Endodermal cell (in vitro differentiated cells): ENCODE data around the gene SELE. TPM values are rescaled to one million over a fixed set of nuclear protein-coding genes. Genes with fewer than 3 reads are reported as not detected.

Source experiments
- DNase-seq: peaks from one replicate; pipeline ENCODE4 v3.0.0-alpha.2; 2017
- H3K27ac ChIP-seq: 2 replicates; pipeline ENCODE4 v1.5.1; 2013; ENCODE audit warnings: mild to moderate bottlenecking, low read depth, low read length, moderate library complexity
- H3K27me3 ChIP-seq: 2 replicates; pipeline ENCODE4 v1.6.1; 2013; ENCODE audit warnings: mild to moderate bottlenecking, low read length, moderate library complexity; ENCODE audit not compliant: insufficient read depth, control insufficient read depth, poor library complexity, severe bottlenecking
- H3K36me3 ChIP-seq: 2 replicates; pipeline ENCODE4 v1.7.0; 2013; ENCODE audit warnings: mild to moderate bottlenecking, low read length, moderate library complexity; ENCODE audit not compliant: control insufficient read depth, insufficient read depth
- H3K4me1 ChIP-seq: one replicate; pipeline ENCODE4 v1.7.0; 2013; ENCODE audit warnings: low read length; ENCODE audit not compliant: control insufficient read depth, insufficient read depth
- H3K4me3 ChIP-seq: 2 replicates; pipeline ENCODE4 v1.5.1; 2013; ENCODE audit warnings: mild to moderate bottlenecking, low read length, moderate library complexity
- H3K9ac ChIP-seq: 2 replicates; pipeline ENCODE4 v1.6.1; 2013; ENCODE audit warnings: mild to moderate bottlenecking, low read length, moderate library complexity; ENCODE audit not compliant: poor library complexity, severe bottlenecking; ENCODE audit errors: extremely low read depth
- H3K9me3 ChIP-seq: 2 replicates; pipeline ENCODE4 v1.6.1; 2013; ENCODE audit warnings: mild to moderate bottlenecking, low read length, moderate library complexity; ENCODE audit not compliant: control insufficient read depth
- H3K27ac Mint-ChIP-seq: 2 replicates; pipeline ENCODE4 v1.8.0; 2020; ENCODE audit warnings: mixed read lengths
- H3K27me3 Mint-ChIP-seq: 2 replicates; pipeline ENCODE4 v1.8.0; 2021; ENCODE audit warnings: mild to moderate bottlenecking, mixed read lengths; ENCODE audit not compliant: insufficient read depth
- H3K36me3 Mint-ChIP-seq: 2 replicates; pipeline ENCODE4 v1.8.0; 2020; ENCODE audit warnings: low read depth, mixed read lengths
- H3K4me1 Mint-ChIP-seq: 2 replicates; pipeline ENCODE4 v1.8.0; 2020; ENCODE audit warnings: mixed read lengths
- H3K4me3 Mint-ChIP-seq: 2 replicates; pipeline ENCODE4 v1.8.0; 2020; ENCODE audit warnings: mild to moderate bottlenecking, moderate library complexity, mixed read lengths
- H3K9me3 Mint-ChIP-seq: 2 replicates; pipeline ENCODE4 v1.8.0; 2020; ENCODE audit warnings: mild to moderate bottlenecking, mixed read lengths
- WGBS, 2 experiments: methylation state at CpG; one replicate each; pipeline versions ENCODE4 v1.1.5 to v1.1.7; 2013; ENCODE audit warnings: missing lambda C conversion rate in 2 of 2, mixed read lengths in 1 of 2; ENCODE audit not compliant: insufficient coverage in 1 of 2, insufficient read length in 1 of 2; 5-methylcytosine and 5-hydroxymethylcytosine counted together
- total RNA-seq, 2 donors: library from RNA; stranded (reverse); fragmentation: NEBNext Ultra II Directional in 1 of 2; extraction: Animal tissue kit (Norgen Biotek cat#: 25700) in 1 of 2; gene quantifications; 2 replicates in 1 of 2; 3 replicates in 1 of 2; pipeline ENCODE4 v1.2.1, GENCODE V29; 2021
- TF ChIP-seq, protein P1 (sequence below): fragments of 200-600 bp; sonication (generic); conservative IDR thresholded peaks from 2 replicates; pipeline ENCODE4 v1.5.0; 2021; ENCODE audit warnings: antibody characterized with exemption, mild to moderate bottlenecking

The SELE gene
- total RNA-seq, 2 donors from 2014 or later = not detected

- peaks cover 6% of the 10 kb centered on the region for H3K27me3 Mint-ChIP-seq
- 89 to 100% methylated on average over 1 to 3 of the region's 3 CpGs for WGBS, 2 experiments
- no peaks in the 10 kb centered on the region for H3K4me1 ChIP-seq
Measured at GRCh38 chr1:169699707-169700106, 34.2 kb downstream of the SELE start.

GRCh38 chr1:169698976-169699375 is 34.9 kb downstream of the SELE start:
- 89 to 92% methylated on average over 2 to 3 of the region's 3 CpGs for WGBS, 2 experiments
- no peaks in the 10 kb centered on the region for H3K9me3 Mint-ChIP-seq

More at GRCh38 chr1:169699707-169700106, 34.2 kb downstream of the SELE start:
- H3K27me3 ChIP-seq = peaks cover 4% of the 10 kb centered on the region
- H3K36me3 ChIP-seq = no peaks in the 10 kb centered on the region
- Mint-ChIP-seq H3K9me3 (no peaks in the 10 kb centered on the region), H3K27ac (no peak overlapping the region), H3K36me3 (no peaks in the 10 kb centered on the region), H3K4me1 (no peaks in the 10 kb centered on the region), H3K4me3 (no peak overlapping the region)
- no peak for DNase-seq
- TF ChIP-seq, protein P1, sequence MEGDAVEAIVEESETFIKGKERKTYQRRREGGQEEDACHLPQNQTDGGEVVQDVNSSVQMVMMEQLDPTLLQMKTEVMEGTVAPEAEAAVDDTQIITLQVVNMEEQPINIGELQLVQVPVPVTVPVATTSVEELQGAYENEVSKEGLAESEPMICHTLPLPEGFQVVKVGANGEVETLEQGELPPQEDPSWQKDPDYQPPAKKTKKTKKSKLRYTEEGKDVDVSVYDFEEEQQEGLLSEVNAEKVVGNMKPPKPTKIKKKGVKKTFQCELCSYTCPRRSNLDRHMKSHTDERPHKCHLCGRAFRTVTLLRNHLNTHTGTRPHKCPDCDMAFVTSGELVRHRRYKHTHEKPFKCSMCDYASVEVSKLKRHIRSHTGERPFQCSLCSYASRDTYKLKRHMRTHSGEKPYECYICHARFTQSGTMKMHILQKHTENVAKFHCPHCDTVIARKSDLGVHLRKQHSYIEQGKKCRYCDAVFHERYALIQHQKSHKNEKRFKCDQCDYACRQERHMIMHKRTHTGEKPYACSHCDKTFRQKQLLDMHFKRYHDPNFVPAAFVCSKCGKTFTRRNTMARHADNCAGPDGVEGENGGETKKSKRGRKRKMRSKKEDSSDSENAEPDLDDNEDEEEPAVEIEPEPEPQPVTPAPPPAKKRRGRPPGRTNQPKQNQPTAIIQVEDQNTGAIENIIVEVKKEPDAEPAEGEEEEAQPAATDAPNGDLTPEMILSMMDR = no peak
- no peak overlapping the region for H3K9ac ChIP-seq
- H3K9me3 ChIP-seq = no peaks in the 10 kb centered on the region
- H3K4me3 ChIP-seq = no peak overlapping the region
- no peak overlapping the region for H3K27ac ChIP-seq

DNA sequence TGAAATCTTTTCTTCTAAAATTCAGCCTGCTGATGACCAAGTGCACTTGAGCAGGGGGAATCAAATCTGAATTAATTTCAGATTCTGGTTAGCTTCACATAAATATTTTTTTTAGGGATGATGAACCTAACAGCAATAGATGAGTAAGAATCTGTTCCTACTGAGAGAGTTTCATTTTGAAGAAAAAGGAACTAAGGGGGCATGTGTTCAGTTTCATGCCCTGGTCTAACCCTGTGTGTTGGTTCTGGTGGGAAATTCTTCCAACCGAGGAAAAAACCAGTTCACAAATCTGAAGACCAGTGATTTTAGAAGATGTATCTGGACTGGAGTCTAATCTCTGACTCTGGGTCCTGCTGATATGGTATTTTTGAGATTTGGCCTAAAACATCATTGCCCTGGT is 36.1 kb downstream of the SELE start:
- Mint-ChIP-seq H3K27ac (no peak overlapping the region), H3K27me3 (peaks cover 20% of the 10 kb centered on the region), H3K4me3 (no peak overlapping the region), H3K4me1 (no peaks in the 10 kb centered on the region), H3K36me3 (no peaks in the 10 kb centered on the region), H3K9me3 (no peaks in the 10 kb centered on the region)
- Histone ChIP-seq H3K9ac (no peak overlapping the region), H3K27ac (no peak overlapping the region), H3K36me3 (no peaks in the 10 kb centered on the region), H3K9me3 (no peaks in the 10 kb centered on the region), H3K4me3 (no peak overlapping the region), H3K27me3 (no peaks in the 10 kb centered on the region), H3K4me1 (no peaks in the 10 kb centered on the region)
- DNase-seq = no peak
- WGBS, 2 experiments = 100% methylated on average over 1 of the region's 1 CpG; no CpG with 5 or more reads in 1 of the 2 experiments
- TF ChIP-seq, protein P1 = no peak

More at GRCh38 chr1:169698976-169699375, 34.9 kb downstream of the SELE start:
- H3K4me1 ChIP-seq = no peaks in the 10 kb centered on the region
- Mint-ChIP-seq H3K36me3 (no peaks in the 10 kb centered on the region), H3K4me1 (no peaks in the 10 kb centered on the region), H3K27ac (no peak overlapping the region), H3K27me3 (peaks cover 11% of the 10 kb centered on the region), H3K4me3 (no peak overlapping the region)
- no peak for DNase-seq
- no peak overlapping the region for H3K27ac ChIP-seq
- no peak overlapping the region for H3K4me3 ChIP-seq
- H3K9me3 ChIP-seq = no peaks in the 10 kb centered on the region
- H3K27me3 ChIP-seq = peaks cover 4% of the 10 kb centered on the region
- TF ChIP-seq, protein P1 = no peak
- H3K36me3 ChIP-seq = no peaks in the 10 kb centered on the region
- H3K9ac ChIP-seq = no peak overlapping the region
